Measurements from ENCODE around the gene MET. TPM values are rescaled to one million over a fixed set of nuclear protein-coding genes. Genes with fewer than 3 reads are reported as not detected.
A peak's percentile ranks its signal among the peaks of the same experiment; 100 is the strongest.

MET gene
- total RNA-seq, 1 donor from 2014 or later, result 46.0 TPM

GRCh38 chr7:116726713-116727431 is 54.9 kb downstream of the MET start:
- peaks cover 39% of the 10 kb centered on the region for H3K4me1 Mint-ChIP-seq (ENCODE audit: low read depth)

DNA sequence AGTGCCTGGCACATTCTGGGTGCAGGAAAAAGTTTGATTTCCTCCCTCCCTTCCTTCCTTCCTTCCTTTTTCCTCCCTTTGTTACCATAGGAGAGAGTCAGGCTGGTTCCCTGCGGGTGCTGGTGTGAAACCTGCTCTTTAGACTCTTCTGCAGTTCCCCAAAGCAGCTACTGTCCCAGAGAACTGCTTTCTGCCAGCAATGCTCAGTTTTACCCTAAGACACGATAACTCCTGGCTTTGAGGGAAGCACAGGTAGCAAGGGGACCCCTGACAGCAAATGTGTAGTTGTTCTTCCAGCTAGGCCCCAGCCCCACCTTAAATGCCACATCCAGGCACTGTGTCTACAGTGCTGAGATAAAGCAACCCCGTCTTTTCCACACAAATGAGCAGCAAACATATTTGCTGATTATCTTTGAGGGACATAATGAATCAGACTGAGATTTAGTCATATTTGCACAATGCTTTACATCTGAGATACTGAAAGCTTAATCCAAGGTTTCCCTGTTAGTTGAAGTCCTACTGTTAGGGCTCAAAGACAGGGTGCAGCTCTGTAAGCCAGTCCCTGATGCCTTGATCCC is 55.5 kb downstream of the MET start:
- DNase-seq (ENCODE audit: low spot score, unreplicated experiment), result no peak
- H3K36me3 Mint-ChIP-seq (ENCODE audit: insufficient read depth), result peaks cover 6% of the 10 kb centered on the region
- H3K27me3 Mint-ChIP-seq, result no peaks in the 10 kb centered on the region
- H3K27ac Mint-ChIP-seq, result peak overlapping the region; percentile 87
- TF ChIP-seq, protein P1, sequence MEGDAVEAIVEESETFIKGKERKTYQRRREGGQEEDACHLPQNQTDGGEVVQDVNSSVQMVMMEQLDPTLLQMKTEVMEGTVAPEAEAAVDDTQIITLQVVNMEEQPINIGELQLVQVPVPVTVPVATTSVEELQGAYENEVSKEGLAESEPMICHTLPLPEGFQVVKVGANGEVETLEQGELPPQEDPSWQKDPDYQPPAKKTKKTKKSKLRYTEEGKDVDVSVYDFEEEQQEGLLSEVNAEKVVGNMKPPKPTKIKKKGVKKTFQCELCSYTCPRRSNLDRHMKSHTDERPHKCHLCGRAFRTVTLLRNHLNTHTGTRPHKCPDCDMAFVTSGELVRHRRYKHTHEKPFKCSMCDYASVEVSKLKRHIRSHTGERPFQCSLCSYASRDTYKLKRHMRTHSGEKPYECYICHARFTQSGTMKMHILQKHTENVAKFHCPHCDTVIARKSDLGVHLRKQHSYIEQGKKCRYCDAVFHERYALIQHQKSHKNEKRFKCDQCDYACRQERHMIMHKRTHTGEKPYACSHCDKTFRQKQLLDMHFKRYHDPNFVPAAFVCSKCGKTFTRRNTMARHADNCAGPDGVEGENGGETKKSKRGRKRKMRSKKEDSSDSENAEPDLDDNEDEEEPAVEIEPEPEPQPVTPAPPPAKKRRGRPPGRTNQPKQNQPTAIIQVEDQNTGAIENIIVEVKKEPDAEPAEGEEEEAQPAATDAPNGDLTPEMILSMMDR (IDR thresholded peaks at IDR 0.05; ENCODE audit: unreplicated experiment), result no peak
- H3K4me3 Mint-ChIP-seq (ENCODE audit: low read depth), result no peak overlapping the region
- H3K4me1 Mint-ChIP-seq (ENCODE audit: low read depth), result peaks cover 41% of the 10 kb centered on the region
- H3K9me3 Mint-ChIP-seq (ENCODE audit: low read depth), result no peaks in the 10 kb centered on the region

More at GRCh38 chr7:116726713-116727431, 54.9 kb downstream of the MET start:
- no peak for DNase-seq (ENCODE audit: low spot score, unreplicated experiment)
- H3K9me3 Mint-ChIP-seq (ENCODE audit: low read depth), result no peaks in the 10 kb centered on the region
- H3K4me3 Mint-ChIP-seq (ENCODE audit: low read depth), result no peak overlapping the region
- peak overlapping the region; percentile 40 for H3K27ac Mint-ChIP-seq
- peaks cover 4% of the 10 kb centered on the region for H3K36me3 Mint-ChIP-seq (ENCODE audit: insufficient read depth)
- TF ChIP-seq, protein P1 (IDR thresholded peaks at IDR 0.05; ENCODE audit: unreplicated experiment), result no peak
- no peaks in the 10 kb centered on the region for H3K27me3 Mint-ChIP-seq

- H3K4me3 Mint-ChIP-seq (ENCODE audit: low read depth), result no peak overlapping the region
- peaks cover 6% of the 10 kb centered on the region for H3K36me3 Mint-ChIP-seq (ENCODE audit: insufficient read depth)
- H3K4me1 Mint-ChIP-seq (ENCODE audit: low read depth), result peaks cover 49% of the 10 kb centered on the region
- no peaks in the 10 kb centered on the region for H3K9me3 Mint-ChIP-seq (ENCODE audit: low read depth)
- no peak overlapping the region for H3K27ac Mint-ChIP-seq
- no peaks in the 10 kb centered on the region for H3K27me3 Mint-ChIP-seq
- DNase-seq (ENCODE audit: low spot score, unreplicated experiment), result no peak
- TF ChIP-seq, protein P1 (IDR thresholded peaks at IDR 0.05; ENCODE audit: unreplicated experiment), result no peak
Observed at GRCh38 chr7:116728413-116728812, 56.4 kb downstream of the MET start.

GRCh38 chr7:116730097-116731022 is 58.4 kb downstream of the MET start:
- Mint-ChIP-seq H3K9me3 (ENCODE audit: low read depth) (no peaks in the 10 kb centered on the region), H3K4me1 (ENCODE audit: low read depth) (peaks cover 63% of the 10 kb centered on the region), H3K27ac (no peak overlapping the region)

More at GRCh38 chr7:116730097-116731022, 58.4 kb downstream of the MET start:
- Mint-ChIP-seq H3K27me3 (no peaks in the 10 kb centered on the region), H3K36me3 (ENCODE audit: insufficient read depth) (peaks cover 2% of the 10 kb centered on the region), H3K4me3 (ENCODE audit: low read depth) (no peak overlapping the region)
- TF ChIP-seq, protein P1 (IDR thresholded peaks at IDR 0.05; ENCODE audit: unreplicated experiment), result no peak
- DNase-seq (ENCODE audit: low spot score, unreplicated experiment), result no peak
